B cell (primary cell): ENCODE results near the gene ZBTB3. TPM values are rescaled to one million over a fixed set of nuclear protein-coding genes. Genes with fewer than 3 reads are reported as not detected.

ENCODE experiments used
- ATAC-seq: fragments of 200-7000 bp; cut with Tn5 transposase; one replicate; pipeline ENCODE4 v1.10.0; 2021; ENCODE audit warnings: low read depth, mild to moderate bottlenecking, moderate number of reproducible peaks, moderate library complexity
- CTCF ChIA-PET: fragments of 350-600 bp; sonication (Branson Sonifier 250); formaldehyde crosslinking; loops from one replicate; lab custom pipeline; 2021; ENCODE audit warnings: antibody characterized with exemption, inconsistent platforms; lab: Charles Lee
- POLR2A ChIA-PET: fragments of 350-600 bp; sonication (Branson Sonifier 250); formaldehyde crosslinking; loops from one replicate; lab custom pipeline; 2021; ENCODE audit warnings: antibody characterized with exemption; lab: Charles Lee
- DNase-seq: peaks from one replicate; pipeline ENCODE4 v3.0.0; 2013
- H2AFZ ChIP-seq: 2 replicates; pipeline ENCODE4 v1.6.1; 2012; ENCODE audit warnings: mild to moderate bottlenecking, low read depth, low read length; ENCODE audit not compliant: insufficient read depth, poor library complexity, severe bottlenecking
- H3K27ac ChIP-seq, 2 donors: 1 replicate in 1 of 2; 2 replicates in 1 of 2; pipeline ENCODE4 v1.5.1; 2012 to 2013; ENCODE audit warnings: low read length in 2 of 2, mild to moderate bottlenecking in 2 of 2, moderate library complexity in 1 of 2
- H3K27me3 ChIP-seq, 4 experiments: fragments of 200-600 bp in 1 of 4; sonication (generic) in 1 of 4; replicated peaks in 1 of 4; 1 replicate in 2 of 4; 2 replicates in 2 of 4; pipeline versions ENCODE4 v1.6.1 to v1.7.0; 2013 to 2016; ENCODE audit warnings: low read length in 3 of 4, mild to moderate bottlenecking in 2 of 4, mixed read lengths in 1 of 4, moderate library complexity in 1 of 4; ENCODE audit not compliant: insufficient read depth in 4 of 4, control insufficient read depth in 3 of 4; ENCODE audit errors: control extremely low read depth in 1 of 4
- H3K36me3 ChIP-seq, 2 experiments: replicated peaks in 1 of 2; 1 replicate in 1 of 2; 2 replicates in 1 of 2; pipeline versions ENCODE4 v1.6.1 to v1.7.1; 2013; ENCODE audit warnings: low read length in 1 of 2; ENCODE audit not compliant: insufficient read depth in 2 of 2, control insufficient read depth in 1 of 2; ENCODE audit errors: control extremely low read depth in 1 of 2, extremely low read depth in 1 of 2
- H3K4me1 ChIP-seq, 2 donors: fragments of 200-600 bp in 1 of 2; sonication (generic) in 1 of 2; 1 replicate in 1 of 2; 2 replicates in 1 of 2; pipeline versions ENCODE4 v1.5.1 to v1.6.1; 2013 to 2017; ENCODE audit warnings: low read length in 2 of 2; ENCODE audit not compliant: control insufficient read depth in 2 of 2, insufficient read depth in 2 of 2
- H3K4me2 ChIP-seq: replicated peaks from 2 replicates; pipeline ENCODE3; 2012; ENCODE audit warnings: mild to moderate bottlenecking, low read depth, low read length; ENCODE audit not compliant: poor library complexity, severe bottlenecking
- H3K4me3 ChIP-seq, 5 experiments: fragments of 200-600 bp in 1 of 5; sonication (generic) in 1 of 5; 1 replicate in 3 of 5; 2 replicates in 2 of 5; pipeline versions ENCODE4 v1.5.1 to v1.7.0; 2011 to 2016; ENCODE audit warnings: low read length in 4 of 5, mild to moderate bottlenecking in 4 of 5, low read depth in 2 of 5, control low read depth in 1 of 5, moderate library complexity in 1 of 5; ENCODE audit not compliant: insufficient read depth in 1 of 5; ENCODE audit errors: control extremely low read depth in 1 of 5, extremely low read depth in 1 of 5
- H3K79me2 ChIP-seq: fragments of 200-600 bp; sonication (generic); one replicate; pipeline ENCODE4 v1.6.0; 2016; ENCODE audit warnings: low read length; ENCODE audit not compliant: control insufficient read depth, insufficient read depth
- H3K9ac ChIP-seq: fragments of 200-600 bp; sonication (generic); 2 replicates; pipeline ENCODE4 v1.6.1; 2017; ENCODE audit warnings: mild to moderate bottlenecking, low read length, moderate library complexity
- H3K9me3 ChIP-seq, 3 donors: one replicate each; pipeline versions ENCODE4 v1.6.1 to v1.7.1; 2013; ENCODE audit warnings: low read length in 2 of 3; ENCODE audit not compliant: control insufficient read depth in 2 of 3, insufficient read depth in 1 of 3; ENCODE audit errors: control extremely low read depth in 1 of 3
- H4K20me1 ChIP-seq: 2 replicates; pipeline ENCODE4 v1.6.0; 2012; ENCODE audit warnings: mild to moderate bottlenecking, low read length; ENCODE audit not compliant: insufficient read depth, control insufficient read depth, poor library complexity, severe bottlenecking
- H3K27ac Mint-ChIP-seq: one replicate; pipeline ENCODE4 v1.8.0; 2021; ENCODE audit warnings: mixed read lengths
- H3K27me3 Mint-ChIP-seq: one replicate; pipeline ENCODE4 v1.8.0; 2021; ENCODE audit warnings: mixed read lengths
- H3K4me1 Mint-ChIP-seq: one replicate; pipeline ENCODE4 v1.8.0; 2021; ENCODE audit warnings: mixed read lengths
- H3K4me3 Mint-ChIP-seq: one replicate; pipeline ENCODE4 v1.8.0; 2021; ENCODE audit warnings: mixed read lengths
- H3K9me3 Mint-ChIP-seq: one replicate; pipeline ENCODE4 v1.8.0; 2022; ENCODE audit warnings: mixed read lengths; ENCODE audit not compliant: insufficient read depth
- EZH2 ChIP-seq: IDR thresholded peaks from 2 replicates; pipeline ENCODE4 v1.6.1; 2012; ENCODE audit warnings: borderline replicate concordance, low read depth, mild to moderate bottlenecking, moderate library complexity, low read length; ENCODE audit not compliant: insufficient read depth, poor library complexity, severe bottlenecking
- WGBS: methylation state at CpG from one replicate; pipeline ENCODE4 v1.1.5; 2013; ENCODE audit warnings: missing lambda C conversion rate; ENCODE audit not compliant: insufficient coverage; 5-methylcytosine and 5-hydroxymethylcytosine counted together
- intact Hi-C: fragments of 100-400 bp; cut with micrococcal nuclease; formaldehyde crosslinking; loops from one replicate; pipeline ENCODE4 v1.10.0; 2022
- polyA plus RNA-seq: library from polyadenylated mRNA; depleted of rRNA; stranded (reverse); fragments of >200 nt; gene quantifications from 2 replicates; pipeline ENCODE4 v1.2.3, GENCODE V29; 2012
- total RNA-seq, 2 donors: library from RNA; stranded (reverse); fragments of 120-200 nt in 1 of 2; gene quantifications; 1 replicate in 1 of 2; 2 replicates in 1 of 2; pipeline versions ENCODE4 v1.2.3 to v1.2.4, GENCODE V29; 2013 to 2022
- TF ChIP-seq, protein P1 (sequence below): fragments of 200-600 bp; IDR thresholded peaks from one replicate; pipeline ENCODE4 v1.8.0; 2022; ENCODE audit warnings: antibody characterized with exemption, mild to moderate bottlenecking

Gene ZBTB3
- total and polyA plus RNA-seq, 2 donors (not counting 1 experiment from before 2014, with no cell fraction given), result 8.7 to 22.0 TPM

DNA sequence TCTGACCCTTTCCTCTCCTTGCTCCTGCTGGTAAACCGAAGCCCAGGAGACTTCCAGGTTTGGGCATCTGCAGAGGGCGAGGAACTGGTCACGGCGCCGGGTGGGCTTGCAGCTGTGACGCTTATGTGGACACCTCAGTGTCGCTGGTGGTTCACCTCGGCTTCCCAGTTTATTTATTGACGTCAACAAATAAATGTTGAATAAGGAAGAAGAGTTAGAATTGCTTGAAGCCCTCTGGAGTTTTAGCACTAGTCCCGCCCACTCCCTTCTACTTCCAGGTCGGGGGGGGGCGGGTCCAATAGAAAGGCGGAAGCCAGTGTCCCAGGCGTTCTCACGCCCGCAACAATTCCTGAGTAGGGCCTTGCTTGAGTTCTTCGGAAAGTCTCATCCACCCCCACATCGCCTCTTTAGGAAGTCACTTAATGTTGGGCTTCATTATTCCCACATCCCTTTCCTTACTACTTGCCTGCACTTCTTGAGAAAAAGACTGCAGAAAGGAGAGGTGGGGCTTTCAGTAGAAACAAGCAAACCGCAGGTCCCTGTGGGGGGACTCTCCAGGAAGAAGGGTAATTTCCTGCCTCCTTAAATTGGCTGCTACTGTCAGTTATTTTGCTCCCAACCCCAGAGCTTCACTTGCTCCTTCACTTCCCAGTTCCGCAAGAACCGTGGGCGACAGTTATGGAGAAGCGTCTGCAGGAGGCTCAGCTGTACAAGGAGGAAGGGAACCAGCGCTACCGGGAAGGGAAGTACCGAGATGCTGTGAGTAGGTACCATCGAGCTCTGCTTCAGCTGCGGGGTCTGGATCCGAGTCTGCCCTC lies 25.6 kb downstream of the ZBTB3 start, which contains the start of gene TTC9C:
Gene TTC9C, plus strand, starts transcription at position 316 of the 818 bp plus-strand sequence. Its CDS starts 363 bp downstream, at position 679.
- peaks cover 37 to 41% of the 10 kb centered on the region in 2 donors for H3K4me1 ChIP-seq

More for the DNA sequence above, 25.6 kb downstream of the ZBTB3 start, which contains the start of gene TTC9C:
- DNase-seq (peak; percentile 93), ATAC-seq (peak; percentile 31)
- under 1% methylated on average over 16 of the region's 29 CpGs for WGBS
- peak within 1 kb of the TSS; percentile 93 for H3K9ac ChIP-seq
- Mint-ChIP-seq H3K27me3 (no peaks in the 10 kb centered on the region), H3K4me3 (peak within 1 kb of the TSS; percentile 95), H3K27ac (peak within 1 kb of the TSS; percentile 99), H3K4me1 (peaks cover 53% of the 10 kb centered on the region), H3K9me3 (no peaks in the 10 kb centered on the region)
- H4K20me1 ChIP-seq, result peaks cover 52% of the 10 kb centered on the region
- POLR2A ChIA-PET, result interaction anchor here (0.7 to 4.9 kb wide), 12 partner anchors 15 to 153 kb away, joined by 3 to 75 read pairs (median 14); partner anchors contain the start of genes BSCL2, C11orf98, CSKMT and GNG3
- no peaks in the 10 kb centered on the region for H3K9me3 ChIP-seq
- peak within 1 kb of the TSS; percentile 91 for H2AFZ ChIP-seq
- H3K27me3 ChIP-seq, result no peaks in the 10 kb centered on the region
- intact Hi-C loops, result loop anchor here (1.0 kb wide), 4 partner anchors 33 to 75 kb away; partner anchors contain the start of genes INTS5, POLR2G and TAF6L
- CTCF ChIA-PET, result interaction anchor here (0.7 to 5.5 kb wide), 13 partner anchors 22 to 153 kb away, joined by 3 to 34 read pairs (median 5); partner anchors contain the start of genes B3GAT3, BSCL2, SLC3A2 and TEX54
- H3K36me3 ChIP-seq, result peaks cover 5 to 19% of the 10 kb centered on the region in 2 experiments
- peak within 1 kb of the TSS; percentile 96 to 100 (median 99) for H3K4me3 ChIP-seq
- H3K4me2 ChIP-seq, result peak within 1 kb of the TSS; percentile 91
- no peak for TF ChIP-seq EZH2
- TF ChIP-seq, protein P1, sequence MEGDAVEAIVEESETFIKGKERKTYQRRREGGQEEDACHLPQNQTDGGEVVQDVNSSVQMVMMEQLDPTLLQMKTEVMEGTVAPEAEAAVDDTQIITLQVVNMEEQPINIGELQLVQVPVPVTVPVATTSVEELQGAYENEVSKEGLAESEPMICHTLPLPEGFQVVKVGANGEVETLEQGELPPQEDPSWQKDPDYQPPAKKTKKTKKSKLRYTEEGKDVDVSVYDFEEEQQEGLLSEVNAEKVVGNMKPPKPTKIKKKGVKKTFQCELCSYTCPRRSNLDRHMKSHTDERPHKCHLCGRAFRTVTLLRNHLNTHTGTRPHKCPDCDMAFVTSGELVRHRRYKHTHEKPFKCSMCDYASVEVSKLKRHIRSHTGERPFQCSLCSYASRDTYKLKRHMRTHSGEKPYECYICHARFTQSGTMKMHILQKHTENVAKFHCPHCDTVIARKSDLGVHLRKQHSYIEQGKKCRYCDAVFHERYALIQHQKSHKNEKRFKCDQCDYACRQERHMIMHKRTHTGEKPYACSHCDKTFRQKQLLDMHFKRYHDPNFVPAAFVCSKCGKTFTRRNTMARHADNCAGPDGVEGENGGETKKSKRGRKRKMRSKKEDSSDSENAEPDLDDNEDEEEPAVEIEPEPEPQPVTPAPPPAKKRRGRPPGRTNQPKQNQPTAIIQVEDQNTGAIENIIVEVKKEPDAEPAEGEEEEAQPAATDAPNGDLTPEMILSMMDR, result no peak
- H3K79me2 ChIP-seq, result peaks cover 81% of the 10 kb centered on the region
- H3K27ac ChIP-seq, result peak within 1 kb of the TSS; percentile 90 to 91
